HUES48 (cell line): ENCODE results near the gene MR1.
"Not testable (repeated sequence)": the region's sequence is repeated elsewhere in the genome, so short reads cannot be mapped to it uniquely, and the experiment has no call there.

Source experiments
- H3K27ac ChIP-seq: one replicate; pipeline ENCODE4 v1.7.0; 2013; ENCODE audit warnings: low read depth, low read length, inconsistent platforms
- H3K27me3 ChIP-seq: 2 replicates; pipeline ENCODE4 v1.6.1; 2013; ENCODE audit warnings: mild to moderate bottlenecking, low read length; ENCODE audit not compliant: control insufficient read depth, insufficient read depth
- H3K36me3 ChIP-seq: 2 replicates; pipeline ENCODE4 v1.6.1; 2013; ENCODE audit warnings: low read length; ENCODE audit not compliant: control insufficient read depth, insufficient read depth
- H3K4me1 ChIP-seq: 2 replicates; pipeline ENCODE4 v1.6.1; 2013; ENCODE audit warnings: mild to moderate bottlenecking, low read length; ENCODE audit not compliant: control insufficient read depth, insufficient read depth
- H3K4me3 ChIP-seq: 2 replicates; pipeline ENCODE4 v1.5.1; 2013; ENCODE audit warnings: mild to moderate bottlenecking, low read depth, low read length
- H3K9ac ChIP-seq: 2 replicates; pipeline ENCODE4 v1.6.1; 2013; ENCODE audit warnings: mild to moderate bottlenecking, low read depth, low read length, moderate library complexity
- H3K9me3 ChIP-seq: 2 replicates; pipeline ENCODE4 v1.6.1; 2013; ENCODE audit warnings: low read length; ENCODE audit not compliant: control insufficient read depth, insufficient read depth

The MR1 gene

GRCh38 chr1:181033128-181033798 is 520 bp upstream of the MR1 start:
- no peaks in the 10 kb centered on the region for H3K4me1 ChIP-seq
- no peaks in the 10 kb centered on the region for H3K36me3 ChIP-seq
- no peak overlapping the region for H3K9ac ChIP-seq
- no peaks in the 10 kb centered on the region for H3K27me3 ChIP-seq
- no peak overlapping the region for H3K4me3 ChIP-seq
- H3K27ac ChIP-seq: no peak overlapping the region
- no peaks in the 10 kb centered on the region for H3K9me3 ChIP-seq

DNA sequence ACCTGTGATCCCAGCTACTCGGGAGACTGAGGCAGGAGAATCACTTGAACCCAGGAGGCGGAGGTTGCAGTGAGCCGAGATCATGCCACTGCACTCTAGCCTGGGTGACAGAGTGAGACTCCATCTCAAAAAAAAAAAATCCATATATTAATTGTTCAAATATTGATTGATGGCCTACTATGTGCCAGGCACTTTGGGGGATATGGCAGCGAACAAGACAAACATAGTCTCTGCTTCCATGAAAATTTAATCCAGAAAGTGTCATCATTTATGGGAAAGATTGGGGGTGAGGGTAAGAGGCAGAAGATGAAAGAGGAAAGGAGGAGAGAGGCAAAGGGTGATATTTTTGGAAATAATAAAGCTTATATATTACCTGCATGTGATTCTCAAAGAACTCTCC is 1.4 kb downstream of the MR1 start:
- not testable (repeated sequence) for H3K4me3 ChIP-seq, H3K36me3 ChIP-seq, H3K9me3 ChIP-seq, H3K9ac ChIP-seq, H3K27me3 ChIP-seq, H3K27ac ChIP-seq, H3K4me1 ChIP-seq

DNA sequence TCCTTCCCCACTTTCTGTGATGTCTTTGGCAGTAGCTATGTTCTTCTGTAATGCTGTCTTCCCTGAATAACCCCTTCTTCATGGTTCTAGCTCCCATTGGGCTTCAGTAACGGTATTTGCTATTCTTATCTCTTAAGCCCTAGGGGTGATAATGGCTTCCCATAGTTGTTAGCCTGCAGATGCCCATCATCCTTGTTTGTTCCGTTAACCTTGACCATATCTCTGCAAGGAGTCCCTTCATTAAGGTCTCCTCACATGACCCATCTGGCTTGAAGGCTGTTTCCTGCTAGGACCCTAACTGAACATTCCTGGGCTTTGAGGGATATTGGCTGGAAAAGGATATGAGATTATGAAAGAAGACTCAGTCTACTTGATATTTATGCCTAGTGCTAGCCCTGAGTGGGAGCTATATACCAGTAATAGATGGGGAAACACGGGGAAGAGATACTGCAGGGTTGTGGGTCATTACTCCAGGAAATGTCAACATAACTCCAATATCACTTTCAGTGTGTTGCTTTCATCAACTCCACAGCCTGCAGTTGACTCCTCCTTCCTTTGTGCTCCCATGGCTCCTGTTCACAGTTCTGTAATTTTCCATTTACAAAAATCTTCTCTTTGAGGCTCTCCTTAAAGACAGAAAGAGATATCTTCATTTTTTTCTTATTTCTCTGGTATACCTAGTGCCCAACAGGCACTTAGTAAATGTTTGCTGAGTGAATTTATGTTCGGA is 2.5 kb downstream of the MR1 start:
- no peak overlapping the region for H3K4me3 ChIP-seq
- no peaks in the 10 kb centered on the region for H3K36me3 ChIP-seq
- no peaks in the 10 kb centered on the region for H3K9me3 ChIP-seq
- no peak overlapping the region for H3K27ac ChIP-seq
- no peak overlapping the region for H3K9ac ChIP-seq
- no peaks in the 10 kb centered on the region for H3K4me1 ChIP-seq
- H3K27me3 ChIP-seq: no peaks in the 10 kb centered on the region

GRCh38 chr1:181037386-181037785 is 3.6 kb downstream of the MR1 start:
- H3K27ac ChIP-seq: no peak overlapping the region
- no peak overlapping the region for H3K4me3 ChIP-seq
- H3K4me1 ChIP-seq: no peaks in the 10 kb centered on the region
- no peaks in the 10 kb centered on the region for H3K9me3 ChIP-seq
- H3K9ac ChIP-seq: no peak overlapping the region
- H3K27me3 ChIP-seq: no peaks in the 10 kb centered on the region
- H3K36me3 ChIP-seq: no peaks in the 10 kb centered on the region

GRCh38 chr1:181038399-181038873 is 4.7 kb downstream of the MR1 start:
- Histone ChIP-seq H3K4me3 (no peak overlapping the region), H3K36me3 (no peaks in the 10 kb centered on the region), H3K27ac (no peak overlapping the region), H3K9ac (no peak overlapping the region), H3K9me3 (no peaks in the 10 kb centered on the region), H3K4me1 (no peaks in the 10 kb centered on the region), H3K27me3 (no peaks in the 10 kb centered on the region)

DNA sequence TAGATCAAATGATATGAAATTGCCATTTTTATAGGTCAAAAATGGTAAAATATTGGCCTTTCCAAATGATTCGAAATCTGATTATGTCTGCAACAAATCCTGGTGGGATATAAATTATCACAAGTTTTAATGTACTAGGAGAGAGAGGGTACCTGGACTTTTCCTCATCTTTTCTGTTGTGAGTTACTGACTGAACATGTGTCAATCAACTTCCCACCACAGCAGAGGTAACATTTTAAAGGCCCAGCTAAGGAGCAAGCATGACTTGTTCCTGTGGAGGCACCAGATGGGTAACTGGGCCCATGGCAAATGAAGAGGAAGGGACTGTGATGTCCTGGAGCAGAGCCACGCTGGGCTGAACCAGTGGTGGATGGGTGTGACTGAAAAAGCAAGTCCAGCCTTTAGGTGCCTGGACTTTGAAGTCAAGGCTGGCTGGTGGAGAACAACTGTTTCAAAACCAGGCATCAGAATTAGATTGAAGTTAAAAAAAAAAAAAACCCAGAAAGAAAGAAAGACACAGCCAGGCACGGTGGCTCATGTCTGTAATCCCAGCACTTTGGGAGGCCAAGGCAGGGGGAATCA is 6.6 kb downstream of the MR1 start:
- Histone ChIP-seq H3K36me3 (no peaks in the 10 kb centered on the region), H3K9me3 (no peaks in the 10 kb centered on the region), H3K4me1 (no peaks in the 10 kb centered on the region), H3K4me3 (no peak overlapping the region), H3K27ac (no peak overlapping the region), H3K27me3 (no peaks in the 10 kb centered on the region), H3K9ac (no peak overlapping the region)

DNA sequence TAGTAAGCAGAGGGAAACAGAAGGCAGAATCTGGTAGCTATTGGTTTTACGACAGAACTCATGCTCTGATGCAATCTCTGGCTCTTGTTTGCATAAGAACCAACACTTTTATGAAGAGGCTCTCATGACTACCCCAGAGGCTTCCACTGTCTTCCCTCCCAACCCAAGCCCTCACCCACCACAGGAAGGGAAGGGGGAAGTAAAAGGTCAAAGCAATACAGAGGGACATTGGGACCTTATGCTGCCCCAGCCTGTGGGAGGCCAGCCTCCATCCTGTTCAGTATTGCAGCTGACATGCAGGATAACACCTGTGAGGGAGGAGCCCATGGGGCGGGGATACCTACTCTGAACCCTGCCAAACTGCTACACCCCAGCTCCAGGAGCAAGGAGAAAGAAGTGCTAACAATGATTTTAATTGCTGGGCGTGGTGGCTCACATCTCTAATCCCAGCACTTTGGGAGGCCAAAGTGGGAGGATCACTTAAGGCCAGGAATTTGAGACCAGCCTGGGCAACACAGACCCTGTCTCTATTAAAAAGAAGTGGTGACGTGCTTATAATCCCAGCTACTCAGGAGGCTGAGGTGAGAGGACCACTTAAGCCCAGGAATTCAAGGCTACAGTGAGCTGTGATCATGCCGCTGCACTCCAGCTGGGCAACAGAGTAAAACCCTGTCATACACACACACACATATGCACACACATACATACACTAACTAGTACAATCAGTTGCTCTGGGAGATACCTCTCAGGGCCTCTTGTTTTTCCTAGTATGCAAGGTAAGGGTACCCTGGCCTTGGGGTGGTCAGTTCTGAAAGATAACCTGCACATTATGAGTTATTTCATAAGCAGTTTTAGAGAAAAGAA is 9.5 kb downstream of the MR1 start:
- Histone ChIP-seq H3K27me3 (no peaks in the 10 kb centered on the region), H3K4me3 (no peak overlapping the region), H3K36me3 (no peaks in the 10 kb centered on the region), H3K9ac (no peak overlapping the region), H3K9me3 (no peaks in the 10 kb centered on the region), H3K4me1 (no peaks in the 10 kb centered on the region), H3K27ac (no peak overlapping the region)

DNA sequence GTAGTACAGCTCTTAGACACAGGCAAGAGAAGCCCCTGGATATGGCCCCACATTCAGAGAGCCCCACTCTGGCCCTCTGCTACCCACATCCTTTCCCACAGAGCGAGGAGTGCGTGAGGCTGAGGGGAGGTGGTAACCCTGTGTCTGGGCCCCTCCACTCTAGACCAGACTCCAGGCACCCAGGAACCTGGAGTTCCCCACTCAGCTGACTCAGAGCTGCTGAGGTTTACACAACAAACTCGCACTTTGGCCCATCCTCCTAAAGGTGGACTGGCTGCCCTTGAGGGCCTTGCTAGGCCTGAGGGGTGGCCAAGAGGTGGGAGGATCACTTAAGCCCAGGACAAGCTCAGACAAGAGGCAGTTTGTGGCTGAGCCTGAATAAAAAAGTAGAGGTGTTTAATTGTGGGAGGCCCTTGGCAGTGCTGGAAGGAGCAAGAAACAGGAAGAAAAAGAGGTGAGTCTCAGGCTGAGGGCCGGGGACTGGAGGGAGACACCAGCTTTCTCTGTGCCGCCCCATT is 10.7 kb downstream of the MR1 start:
- Histone ChIP-seq H3K9ac (no peak overlapping the region), H3K4me1 (no peaks in the 10 kb centered on the region), H3K4me3 (no peak overlapping the region), H3K27me3 (no peaks in the 10 kb centered on the region), H3K36me3 (no peaks in the 10 kb centered on the region), H3K9me3 (no peaks in the 10 kb centered on the region), H3K27ac (no peak overlapping the region)

GRCh38 chr1:181045946-181046345 is 12.2 kb downstream of the MR1 start:
- not testable (repeated sequence) for H3K9me3 ChIP-seq, H3K4me1 ChIP-seq, H3K36me3 ChIP-seq, H3K27ac ChIP-seq, H3K27me3 ChIP-seq, H3K4me3 ChIP-seq, H3K9ac ChIP-seq

- Histone ChIP-seq H3K36me3 (no peaks in the 10 kb centered on the region), H3K27ac (no peak overlapping the region), H3K9ac (no peak overlapping the region), H3K27me3 (no peaks in the 10 kb centered on the region), H3K9me3 (no peaks in the 10 kb centered on the region), H3K4me1 (no peaks in the 10 kb centered on the region), H3K4me3 (no peak overlapping the region)
Measured at GRCh38 chr1:181049378-181049777, 15.6 kb downstream of the MR1 start.
